GM12878 (cell line): ENCODE data around the gene RFC4. TPM values are rescaled to one million over a fixed set of nuclear protein-coding genes. Genes with fewer than 3 reads are reported as not detected.

ENCODE experiments used
- ATF7 ChIP-seq: fragments of 450-650 bp; IDR thresholded peaks from 2 replicates; pipeline ENCODE4 v1.6.1; 2016; ENCODE audit warnings: low read depth, mild to moderate bottlenecking
- CHD1 ChIP-seq: IDR thresholded peaks from 2 replicates; pipeline ENCODE4 v1.6.1; 2012; ENCODE audit warnings: low read depth, low read length, improper control_type of control experiment
- EP300 ChIP-seq, 2 experiments: fragments of 150-350 bp in 1 of 2; IDR thresholded peaks; 2 replicates each; pipeline ENCODE4 v1.6.1; 2011 to 2012; ENCODE audit warnings: low read depth in 2 of 2, low read length in 2 of 2, borderline replicate concordance in 1 of 2, improper control_type of control experiment in 1 of 2, inconsistent platforms in 1 of 2; ENCODE audit not compliant: control insufficient read depth in 1 of 2
- FOXK2 ChIP-seq: fragments of 450-650 bp; IDR thresholded peaks from 2 replicates; pipeline ENCODE4 v1.6.1; 2017; ENCODE audit warnings: mild to moderate bottlenecking, moderate library complexity
- FOXM1 ChIP-seq: IDR thresholded peaks from 2 replicates; pipeline ENCODE4 v1.6.1; 2012; ENCODE audit warnings: low read depth, mild to moderate bottlenecking, inconsistent platforms, low read length, moderate library complexity
- GABPA ChIP-seq: IDR thresholded peaks from 2 replicates; pipeline ENCODE4 v1.6.1; 2014; ENCODE audit warnings: antibody characterized with exemption, low read depth, mild to moderate bottlenecking, inconsistent platforms
- IKZF1 ChIP-seq: fragments of 450-650 bp; conservative IDR thresholded peaks from 2 replicates; pipeline ENCODE4 v1.6.1; 2017; ENCODE audit warnings: antibody characterized with exemption, mild to moderate bottlenecking
- IKZF2 ChIP-seq, 2 experiments: fragments of 450-650 bp; IDR thresholded peaks; 2 replicates each; pipeline ENCODE4 v1.6.1; 2017; ENCODE audit warnings: mild to moderate bottlenecking in 2 of 2, moderate library complexity in 2 of 2
- JUNB ChIP-seq: IDR thresholded peaks from 2 replicates; pipeline ENCODE4 v1.6.1; 2016; ENCODE audit warnings: antibody characterized with exemption, mild to moderate bottlenecking
- MEF2B ChIP-seq: fragments of 450-650 bp; IDR thresholded peaks from 2 replicates; pipeline ENCODE4 v1.6.1; 2018; ENCODE audit warnings: mild to moderate bottlenecking, moderate library complexity; ENCODE audit not compliant: partially characterized antibody, poor library complexity, severe bottlenecking
- MYC ChIP-seq: IDR thresholded peaks from 2 replicates; pipeline ENCODE4 v1.6.1; 2011; ENCODE audit warnings: mild to moderate bottlenecking, low read length, moderate library complexity, inconsistent platforms; ENCODE audit not compliant: insufficient read depth, insufficient replicate concordance, insufficient read length, severe bottlenecking
- NBN ChIP-seq: fragments of 450-650 bp; IDR thresholded peaks from 2 replicates; pipeline ENCODE4 v1.6.1; 2016
- NFIC ChIP-seq: IDR thresholded peaks from 2 replicates; pipeline ENCODE4 v1.6.1; 2012; ENCODE audit warnings: low read depth, mild to moderate bottlenecking, inconsistent platforms, low read length, moderate library complexity
- NFYA ChIP-seq: IDR thresholded peaks from 2 replicates; pipeline ENCODE4 v1.6.1; 2011; ENCODE audit warnings: low read depth, mild to moderate bottlenecking, low read length, improper control_type of control experiment, borderline replicate concordance
- PAX5 ChIP-seq: IDR thresholded peaks from 2 replicates; pipeline ENCODE4 v1.6.1; 2011; ENCODE audit warnings: low read depth, low read length, borderline replicate concordance
- POLR2AphosphoS2 ChIP-seq: IDR thresholded peaks from 2 replicates; pipeline ENCODE4 v1.6.1; 2011; ENCODE audit warnings: low read depth, mild to moderate bottlenecking, low read length, improper control_type of control experiment, moderate library complexity
- RAD51 ChIP-seq: fragments of 450-650 bp; IDR thresholded peaks from 2 replicates; pipeline ENCODE4 v1.6.1; 2016; ENCODE audit warnings: moderate library complexity, mild to moderate bottlenecking, inconsistent platforms
- SMC3 ChIP-seq: IDR thresholded peaks from 2 replicates; pipeline ENCODE4 v1.6.1; 2011; ENCODE audit warnings: low read length, improper control_type of control experiment, borderline replicate concordance
- SREBF2 ChIP-seq: IDR thresholded peaks from 2 replicates; pipeline ENCODE4 v1.6.1; 2012; ENCODE audit warnings: mild to moderate bottlenecking, low read length
- ZNF384 ChIP-seq: IDR thresholded peaks from 2 replicates; pipeline ENCODE4 v1.6.1; 2012; ENCODE audit warnings: low read depth, mild to moderate bottlenecking, low read length, improper control_type of control experiment, borderline replicate concordance
- ZZZ3 ChIP-seq: IDR thresholded peaks from 2 replicates; pipeline ENCODE4 v1.6.1; 2011; ENCODE audit warnings: low read depth; ENCODE audit not compliant: control insufficient read depth, insufficient read length
- polyA plus RNA-seq, 11 experiments: library from polyadenylated mRNA; depleted of rRNA in 4 of 11; unstranded in 6 of 11; stranded (reverse) in 5 of 11; fragments of >200 nt; fragmentation: Nextera tagmentation in 4 of 11; fragmentation: Illumina TruSeq in 1 of 11; extraction: Ambion mirVana in 4 of 11; extraction: Trizol in 1 of 11; gene quantifications; 1 replicate in 1 of 11; 2 replicates in 10 of 11; pipeline versions ENCODE4 v1.2.1 to v1.2.3, GENCODE V29; 2011 to 2016; ENCODE audit warnings: inconsistent platforms in 2 of 11, missing spikeins in 2 of 11, low read depth in 1 of 11
- total RNA-seq, 4 experiments: library from RNA; depleted of rRNA in 3 of 4; stranded (reverse); fragments of >200 nt in 3 of 4; fragmentation: Illumina TruSeq in 1 of 4; extraction: Trizol in 1 of 4; gene quantifications; 2 replicates each; pipeline versions ENCODE4 v1.2.1 to v1.2.3, GENCODE V29; 2013 to 2021
- TF ChIP-seq, protein P1 (sequence below): fragments of 450-650 bp; IDR thresholded peaks from 2 replicates; pipeline ENCODE4 v1.6.1; 2017; ENCODE audit warnings: antibody characterized with exemption, mild to moderate bottlenecking, moderate library complexity
- TF ChIP-seq, protein P2 (sequence below): IDR thresholded peaks from 2 replicates; pipeline ENCODE4 v1.6.1; 2011; ENCODE audit warnings: low read depth, low read length, improper control_type of control experiment, borderline replicate concordance
- TF ChIP-seq, protein P3 (sequence below): fragments of 450-650 bp; IDR thresholded peaks from 2 replicates; pipeline ENCODE4 v1.6.1; 2017; ENCODE audit warnings: low read depth, mild to moderate bottlenecking, moderate library complexity
- TF ChIP-seq, protein P4 (sequence below): fragments of 450-650 bp; IDR thresholded peaks from 2 replicates; pipeline ENCODE4 v1.6.1; 2014; ENCODE audit warnings: mild to moderate bottlenecking

The RFC4 gene
- total and polyA plus RNA-seq, 10 of the 15 experiments (the other 5 are each of a cell fraction or from before 2014, with no cell fraction given) = 49.1 to 144 (median 112) TPM

DNA sequence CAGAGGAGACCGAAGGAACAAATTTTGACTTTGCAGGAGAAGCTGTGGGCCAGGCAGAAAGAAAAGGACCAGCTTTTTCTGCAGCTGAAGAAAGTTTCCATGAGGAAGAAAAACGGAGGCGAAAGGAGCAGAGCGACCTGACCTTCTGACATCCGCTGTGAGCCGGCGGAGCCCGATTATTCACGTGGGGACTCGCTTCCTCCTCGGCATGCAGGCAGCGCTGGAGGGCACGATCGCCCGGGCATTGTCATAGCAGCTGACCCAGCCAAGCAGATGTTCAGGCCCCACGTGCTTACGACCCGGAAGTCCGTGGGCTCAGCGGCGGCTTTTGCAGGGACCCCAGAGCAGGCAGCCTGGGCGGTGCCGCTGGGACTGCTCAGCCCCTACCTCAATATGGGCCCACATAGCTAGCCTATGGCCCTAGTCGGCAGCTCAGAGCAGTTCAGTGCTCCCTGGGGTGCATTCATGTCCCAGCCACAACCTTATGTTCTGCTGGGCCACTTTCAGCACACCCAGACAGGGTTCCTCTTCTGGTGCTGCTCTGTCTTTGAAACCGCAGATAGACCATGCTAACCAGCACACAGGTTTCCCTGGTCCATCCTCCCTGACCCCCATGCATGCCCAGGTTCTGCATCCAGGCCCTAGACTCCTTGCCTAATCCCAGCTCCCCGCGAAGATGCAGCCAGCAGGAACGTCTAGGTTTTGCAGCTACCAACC, 33.4 kb downstream of the RFC4 start (continued):
- TF ChIP-seq IKZF1 (0 out of 2 replicates have a peak, but pooled peaks have one; percentile 26), MEF2B (no peak), POLR2AphosphoS2 (no peak), EP300 (IDR thresholded peaks at IDR 0.05; ENCODE audit: borderline replicate concordance in 1 of 2, control insufficient read depth in 1 of 2, low read depth in 2 of 2, low read length in 2 of 2) (no peak), GABPA (no peak), CHD1 (no peak), ZZZ3 (no peak), FOXK2 (no peak), IKZF2 (IDR thresholded peaks at IDR 0.05) (peak in 1 of 2 experiments; percentile 13; a peak in 1 of 4 replicates), ATF7 (no peak), NFYA (no peak), NBN (0 out of 2 replicates have a peak, but pooled peaks have one; percentile 16), JUNB (no peak), ZNF384 (no peak), RAD51 (peak; percentile 77), NFIC (no peak), FOXM1 (no peak), PAX5 (no peak), SMC3 (no peak), MYC (peak; percentile 58), SREBF2 (no peak)
- TF ChIP-seq, protein P1, sequence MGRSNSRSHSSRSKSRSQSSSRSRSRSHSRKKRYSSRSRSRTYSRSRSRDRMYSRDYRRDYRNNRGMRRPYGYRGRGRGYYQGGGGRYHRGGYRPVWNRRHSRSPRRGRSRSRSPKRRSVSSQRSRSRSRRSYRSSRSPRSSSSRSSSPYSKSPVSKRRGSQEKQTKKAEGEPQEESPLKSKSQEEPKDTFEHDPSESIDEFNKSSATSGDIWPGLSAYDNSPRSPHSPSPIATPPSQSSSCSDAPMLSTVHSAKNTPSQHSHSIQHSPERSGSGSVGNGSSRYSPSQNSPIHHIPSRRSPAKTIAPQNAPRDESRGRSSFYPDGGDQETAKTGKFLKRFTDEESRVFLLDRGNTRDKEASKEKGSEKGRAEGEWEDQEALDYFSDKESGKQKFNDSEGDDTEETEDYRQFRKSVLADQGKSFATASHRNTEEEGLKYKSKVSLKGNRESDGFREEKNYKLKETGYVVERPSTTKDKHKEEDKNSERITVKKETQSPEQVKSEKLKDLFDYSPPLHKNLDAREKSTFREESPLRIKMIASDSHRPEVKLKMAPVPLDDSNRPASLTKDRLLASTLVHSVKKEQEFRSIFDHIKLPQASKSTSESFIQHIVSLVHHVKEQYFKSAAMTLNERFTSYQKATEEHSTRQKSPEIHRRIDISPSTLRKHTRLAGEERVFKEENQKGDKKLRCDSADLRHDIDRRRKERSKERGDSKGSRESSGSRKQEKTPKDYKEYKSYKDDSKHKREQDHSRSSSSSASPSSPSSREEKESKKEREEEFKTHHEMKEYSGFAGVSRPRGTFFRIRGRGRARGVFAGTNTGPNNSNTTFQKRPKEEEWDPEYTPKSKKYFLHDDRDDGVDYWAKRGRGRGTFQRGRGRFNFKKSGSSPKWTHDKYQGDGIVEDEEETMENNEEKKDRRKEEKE = no peak
- TF ChIP-seq, protein P2, sequence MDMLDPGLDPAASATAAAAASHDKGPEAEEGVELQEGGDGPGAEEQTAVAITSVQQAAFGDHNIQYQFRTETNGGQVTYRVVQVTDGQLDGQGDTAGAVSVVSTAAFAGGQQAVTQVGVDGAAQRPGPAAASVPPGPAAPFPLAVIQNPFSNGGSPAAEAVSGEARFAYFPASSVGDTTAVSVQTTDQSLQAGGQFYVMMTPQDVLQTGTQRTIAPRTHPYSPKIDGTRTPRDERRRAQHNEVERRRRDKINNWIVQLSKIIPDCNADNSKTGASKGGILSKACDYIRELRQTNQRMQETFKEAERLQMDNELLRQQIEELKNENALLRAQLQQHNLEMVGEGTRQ = no peak; the same call in 1 of the 2 replicates
- TF ChIP-seq, protein P3, sequence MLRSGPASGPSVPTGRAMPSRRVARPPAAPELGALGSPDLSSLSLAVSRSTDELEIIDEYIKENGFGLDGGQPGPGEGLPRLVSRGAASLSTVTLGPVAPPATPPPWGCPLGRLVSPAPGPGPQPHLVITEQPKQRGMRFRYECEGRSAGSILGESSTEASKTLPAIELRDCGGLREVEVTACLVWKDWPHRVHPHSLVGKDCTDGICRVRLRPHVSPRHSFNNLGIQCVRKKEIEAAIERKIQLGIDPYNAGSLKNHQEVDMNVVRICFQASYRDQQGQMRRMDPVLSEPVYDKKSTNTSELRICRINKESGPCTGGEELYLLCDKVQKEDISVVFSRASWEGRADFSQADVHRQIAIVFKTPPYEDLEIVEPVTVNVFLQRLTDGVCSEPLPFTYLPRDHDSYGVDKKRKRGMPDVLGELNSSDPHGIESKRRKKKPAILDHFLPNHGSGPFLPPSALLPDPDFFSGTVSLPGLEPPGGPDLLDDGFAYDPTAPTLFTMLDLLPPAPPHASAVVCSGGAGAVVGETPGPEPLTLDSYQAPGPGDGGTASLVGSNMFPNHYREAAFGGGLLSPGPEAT = no peak
- TF ChIP-seq, protein P4, sequence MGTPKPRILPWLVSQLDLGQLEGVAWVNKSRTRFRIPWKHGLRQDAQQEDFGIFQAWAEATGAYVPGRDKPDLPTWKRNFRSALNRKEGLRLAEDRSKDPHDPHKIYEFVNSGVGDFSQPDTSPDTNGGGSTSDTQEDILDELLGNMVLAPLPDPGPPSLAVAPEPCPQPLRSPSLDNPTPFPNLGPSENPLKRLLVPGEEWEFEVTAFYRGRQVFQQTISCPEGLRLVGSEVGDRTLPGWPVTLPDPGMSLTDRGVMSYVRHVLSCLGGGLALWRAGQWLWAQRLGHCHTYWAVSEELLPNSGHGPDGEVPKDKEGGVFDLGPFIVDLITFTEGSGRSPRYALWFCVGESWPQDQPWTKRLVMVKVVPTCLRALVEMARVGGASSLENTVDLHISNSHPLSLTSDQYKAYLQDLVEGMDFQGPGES = no peak
